HG03439 (cell line): Measurements from ENCODE around the gene BBOX1.
"Not testable (repeated sequence)": the region's sequence is repeated elsewhere in the genome, so short reads cannot be mapped to it uniquely, and the experiment has no call there.

Source experiments
- ATAC-seq: cut with Tn5 transposase; IDR thresholded peaks from one replicate; pipeline ENCODE4 v1.9.1; 2021; ENCODE audit warnings: mild to moderate bottlenecking, moderate library complexity; ENCODE audit not compliant: unreplicated experiment

The BBOX1 gene

DNA sequence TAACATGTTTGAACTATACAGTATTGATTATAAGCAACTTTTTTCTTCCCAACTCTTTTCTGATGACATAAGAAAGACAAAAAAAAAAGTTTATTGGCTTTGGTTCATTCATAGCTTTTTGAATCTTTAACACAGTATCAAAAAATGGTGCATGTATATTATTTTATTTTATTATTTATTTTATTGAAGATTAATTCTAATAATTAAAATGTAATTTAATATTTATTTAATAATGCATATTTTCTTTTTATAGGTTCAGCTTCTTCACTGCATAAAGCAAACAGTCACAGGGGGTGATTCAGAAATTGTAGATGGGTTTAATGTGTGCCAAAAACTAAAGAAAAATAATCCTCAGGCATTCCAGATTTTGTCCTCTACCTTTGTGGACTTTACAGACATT lies 78.8 kb downstream of the BBOX1 start:
- no peak for ATAC-seq

DNA sequence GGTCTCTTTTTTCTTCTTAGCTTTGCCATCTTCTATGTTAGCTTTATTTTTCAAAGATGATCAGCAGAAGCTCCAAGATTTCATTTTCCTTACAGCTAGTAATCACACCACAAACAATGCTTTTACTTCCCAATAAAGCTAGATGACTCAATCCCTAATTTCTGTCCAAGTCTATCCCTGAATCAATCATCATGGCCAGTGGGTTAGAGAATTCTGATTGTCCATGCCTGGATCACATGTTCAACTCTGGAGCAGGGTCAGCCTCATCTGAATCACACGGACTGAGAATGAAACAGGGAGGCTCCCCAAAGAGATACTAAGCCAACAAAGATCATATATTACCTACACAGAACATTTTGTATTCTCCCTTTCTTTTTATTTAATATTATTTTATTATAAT lies 79.6 kb downstream of the BBOX1 start:
- ATAC-seq = no peak

DNA sequence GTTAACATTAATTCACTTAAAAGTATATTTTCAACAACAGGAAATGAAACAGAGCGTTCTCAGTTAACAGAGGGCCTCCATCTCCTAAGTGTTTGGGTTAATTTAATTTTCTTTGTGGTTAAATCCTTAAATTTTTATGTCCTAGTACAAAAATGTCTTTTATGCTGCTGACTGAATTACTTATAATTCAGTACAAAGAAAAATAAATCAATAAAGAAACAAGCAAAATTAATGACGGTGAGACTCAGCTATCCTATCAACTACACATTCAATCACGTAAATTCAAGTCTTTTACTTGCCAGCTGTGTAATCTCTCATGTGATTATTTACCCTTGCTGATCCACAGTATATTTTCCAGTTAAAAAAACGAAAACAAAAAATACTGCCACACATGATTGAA lies 81.4 kb downstream of the BBOX1 start:
- ATAC-seq = no peak

DNA sequence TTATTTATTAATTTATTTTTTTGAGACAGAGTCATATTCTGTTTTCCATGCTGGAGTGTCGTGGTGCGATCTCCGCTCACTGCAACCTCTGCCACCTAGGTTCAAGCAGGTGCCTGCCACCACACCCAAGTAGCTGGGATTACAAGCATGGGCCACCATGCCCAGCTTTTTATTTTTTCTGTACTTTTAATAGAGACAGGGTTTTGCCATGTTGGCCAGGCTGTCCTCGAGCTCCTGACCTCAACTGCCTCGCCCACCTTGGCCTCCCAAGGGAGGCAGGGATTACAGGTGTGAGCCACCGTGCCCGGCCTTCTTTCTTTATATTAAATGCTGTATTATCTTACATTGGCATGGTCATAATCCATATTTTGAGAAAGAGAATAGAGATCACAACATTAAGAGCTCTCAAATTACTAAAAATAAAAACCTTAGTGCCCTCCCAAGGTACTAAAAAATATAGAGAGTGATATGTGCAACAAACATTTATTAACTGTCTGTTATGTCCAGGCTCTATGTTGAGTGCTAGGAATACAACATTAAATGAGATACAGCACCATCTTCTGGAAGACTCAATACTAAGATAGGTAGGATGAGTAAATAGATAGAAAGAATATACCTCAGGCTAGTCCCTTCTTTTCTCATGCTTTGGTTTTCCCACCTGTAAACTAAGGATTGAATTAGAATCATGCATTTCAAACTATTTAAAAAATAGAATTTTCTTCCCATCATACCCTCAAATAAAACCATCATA lies 84.1 kb downstream of the BBOX1 start:
- no peak for ATAC-seq

DNA sequence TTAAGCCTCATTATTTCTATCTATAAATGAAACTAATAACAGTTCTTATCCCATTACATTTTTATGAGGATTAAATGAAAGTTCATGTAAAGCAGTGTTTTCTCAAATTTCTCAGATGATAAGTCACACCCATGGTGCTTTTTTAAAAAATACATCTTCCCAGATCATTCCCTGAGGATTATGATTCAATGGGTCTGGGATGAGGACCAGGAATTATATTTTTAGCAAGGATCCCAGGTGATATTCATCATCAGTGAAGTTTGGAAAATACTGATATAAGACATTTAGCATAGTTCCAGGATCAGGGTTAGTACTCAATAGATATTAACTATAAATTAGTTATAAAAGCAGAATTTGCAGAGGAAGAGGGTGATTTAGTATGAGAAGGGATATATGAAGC lies 89.1 kb downstream of the BBOX1 start:
- no peak for ATAC-seq

DNA sequence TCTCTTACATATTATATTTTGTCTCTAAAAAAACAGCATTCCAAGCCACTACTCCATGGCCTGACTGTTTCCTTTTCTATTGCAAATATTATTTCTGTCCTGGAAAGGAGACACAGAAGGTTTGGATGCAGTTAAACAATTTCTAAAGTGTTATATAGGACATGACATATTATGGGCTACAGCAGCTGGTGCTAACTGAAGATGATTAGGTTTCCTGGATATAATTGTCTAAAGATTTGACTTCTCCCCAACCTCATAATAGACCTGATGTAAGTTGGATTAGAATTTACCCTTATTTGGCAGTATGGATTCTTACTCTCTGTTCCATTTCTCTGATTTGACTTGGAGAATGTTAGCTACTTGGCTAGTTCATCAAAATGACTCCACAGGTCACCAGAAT lies 90.2 kb downstream of the BBOX1 start:
- no peak for ATAC-seq

DNA sequence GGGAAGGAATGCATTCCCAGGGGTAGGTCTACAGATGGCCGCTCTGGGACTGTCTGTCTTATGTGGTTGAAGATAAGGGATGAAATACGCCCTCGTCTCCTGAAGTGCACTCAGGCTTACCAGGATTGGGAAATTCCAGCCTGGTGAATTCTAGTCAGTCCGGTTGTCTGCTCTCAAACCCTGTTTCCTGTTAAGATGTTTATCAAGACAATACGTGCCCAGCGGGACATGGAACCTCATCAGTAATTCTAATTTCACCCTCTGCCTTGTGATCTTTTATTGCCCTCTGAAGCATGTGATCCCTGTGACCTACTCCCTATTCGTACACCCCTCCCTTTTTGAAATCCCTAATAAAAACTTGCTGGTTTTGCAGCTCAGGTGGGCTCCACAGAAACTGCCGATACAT lies 95.3 kb downstream of the BBOX1 start:
- ATAC-seq = not testable (repeated sequence)

DNA sequence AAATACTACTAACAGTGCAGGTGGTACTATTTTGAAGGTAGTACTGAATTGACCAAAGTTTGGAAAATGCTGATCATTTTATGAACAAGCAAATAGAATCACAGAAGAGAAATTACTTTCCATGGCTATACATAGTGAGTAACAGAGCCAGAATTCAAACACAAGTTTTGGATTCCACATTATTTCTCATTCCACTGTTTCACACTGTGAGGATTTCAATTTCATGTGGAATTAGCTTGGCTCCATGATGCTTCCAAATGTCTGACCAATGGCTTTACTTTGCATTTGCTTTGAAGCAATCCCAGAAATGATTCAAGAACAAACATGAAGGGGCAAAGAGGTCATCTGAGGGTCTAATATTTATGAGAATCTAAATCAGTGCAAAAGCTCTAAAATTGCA lies 98.1 kb downstream of the BBOX1 start:
- ATAC-seq = no peak

DNA sequence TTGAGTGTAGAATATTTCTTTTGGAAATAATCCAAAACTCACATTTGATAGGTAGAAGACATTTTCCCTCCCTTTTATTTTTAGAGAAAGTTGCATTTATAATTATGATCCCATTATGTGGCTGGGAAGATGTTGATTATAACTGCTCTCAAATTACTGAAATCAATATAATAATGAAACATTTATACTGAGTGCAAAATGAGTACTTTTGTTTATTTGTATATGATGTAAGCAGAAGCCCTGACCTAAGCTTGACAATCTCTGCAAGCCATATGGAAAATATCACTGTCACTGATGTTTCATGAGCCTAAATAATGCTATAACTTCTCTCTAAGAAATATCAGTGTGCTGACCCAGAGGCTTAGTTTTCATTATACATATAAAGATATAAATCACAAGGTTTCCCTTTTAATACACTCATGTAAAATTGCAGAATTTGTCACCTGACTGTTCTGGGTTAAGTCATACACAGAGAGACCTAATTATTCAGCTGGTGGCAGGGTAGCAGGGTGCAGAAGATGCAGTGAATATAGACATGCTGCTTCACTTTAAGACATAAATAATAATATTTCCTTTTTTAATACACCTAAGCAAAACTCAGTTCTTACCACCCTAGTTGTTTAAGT lies 99.2 kb downstream of the BBOX1 start:
- no peak for ATAC-seq

DNA sequence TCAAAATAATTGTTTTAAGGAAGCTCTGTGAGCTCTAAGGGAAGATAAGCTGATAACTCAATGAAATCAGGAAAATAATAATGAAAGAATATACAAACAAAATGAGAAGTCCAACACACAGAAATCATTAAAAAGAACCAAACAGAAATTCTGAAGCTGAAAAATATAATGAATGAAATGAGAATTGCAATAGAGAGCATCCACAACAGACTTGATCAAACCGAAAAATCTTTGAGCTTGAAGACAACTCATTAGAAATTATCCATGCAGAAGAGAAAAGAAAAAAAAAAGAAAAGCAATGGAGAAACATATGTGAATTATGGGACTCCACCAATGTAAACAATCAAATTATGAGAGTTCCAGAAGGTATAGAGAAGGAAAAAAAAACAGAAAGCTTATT lies 101.0 kb downstream of the BBOX1 start:
- ATAC-seq = no peak

DNA sequence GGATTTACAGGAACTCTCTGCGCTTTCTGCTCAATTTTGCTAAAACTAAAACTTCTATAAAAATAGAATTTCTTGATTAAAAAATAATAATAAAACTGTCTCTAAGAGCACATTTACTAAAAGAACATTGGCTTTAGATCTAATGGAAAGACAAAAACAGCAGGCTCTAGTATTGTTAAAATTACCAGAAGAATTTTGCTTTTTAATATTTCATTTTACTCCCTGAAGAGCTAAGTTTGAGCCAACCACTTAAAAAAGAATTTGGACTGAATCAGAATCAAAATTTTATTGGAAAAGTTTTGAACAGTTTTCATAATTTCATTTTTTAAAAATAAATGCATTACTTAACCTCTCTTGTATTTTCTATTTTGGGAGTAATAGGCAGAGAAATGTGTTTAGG lies 107.3 kb downstream of the BBOX1 start:
- ATAC-seq = no peak

DNA sequence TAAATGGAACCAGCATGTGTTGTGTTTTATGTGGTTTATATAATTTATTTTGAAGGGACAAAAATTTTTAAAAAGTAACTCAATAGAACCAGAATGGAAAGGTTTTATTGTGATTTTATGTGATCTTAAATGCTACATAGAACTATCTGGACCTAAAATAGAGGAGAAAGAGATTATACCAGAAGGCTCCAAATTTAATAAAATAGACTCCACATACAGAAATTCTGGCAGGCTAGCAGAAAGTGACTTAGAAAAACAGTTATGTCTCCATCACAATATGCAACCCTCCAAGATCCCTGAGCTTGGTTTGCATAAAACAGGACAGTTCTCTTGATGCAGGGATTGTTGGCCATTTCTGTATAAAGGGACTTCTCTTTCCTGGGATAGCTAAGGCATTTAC lies 107.9 kb downstream of the BBOX1 start:
- ATAC-seq = no peak

DNA sequence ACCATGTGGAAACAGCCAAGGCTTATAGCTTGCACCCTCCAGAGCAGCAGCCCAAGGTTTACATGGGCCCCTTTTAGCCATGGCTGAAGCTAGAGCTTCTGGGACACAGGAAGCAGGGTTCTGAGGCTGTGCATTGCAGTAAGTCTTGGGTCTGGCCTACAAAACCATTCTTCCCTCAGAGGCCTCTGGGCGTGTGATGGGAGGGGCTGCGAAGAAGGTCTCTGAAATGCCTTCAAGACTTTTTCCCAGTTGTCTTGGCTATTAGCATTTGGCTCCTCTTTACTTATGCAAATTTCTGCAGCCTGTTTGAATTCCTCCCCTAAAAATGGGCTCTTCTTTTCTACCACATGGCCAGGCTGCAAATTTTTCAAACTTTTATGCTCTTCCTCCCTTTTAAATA lies 109.5 kb downstream of the BBOX1 start:
- ATAC-seq = no peak

DNA sequence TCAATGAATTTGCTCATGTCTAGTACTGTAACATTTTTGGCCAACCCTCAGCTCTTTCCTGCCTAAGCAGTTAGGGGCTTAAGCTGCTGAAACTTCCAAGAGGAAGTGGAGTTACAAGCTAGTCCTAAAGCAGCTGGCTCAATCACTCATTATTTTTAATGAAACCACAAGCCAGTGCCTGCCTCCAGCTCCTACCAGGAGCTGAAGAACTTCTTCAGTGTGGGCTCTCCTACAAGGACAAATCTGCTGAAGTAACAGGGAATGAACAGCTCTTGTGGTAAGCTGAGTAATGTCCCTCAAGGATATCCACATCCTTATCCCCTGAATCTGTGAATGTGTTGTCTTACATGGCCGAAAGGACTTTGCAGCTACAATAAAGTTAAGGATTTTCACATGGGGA lies 112.5 kb downstream of the BBOX1 start:
- no peak for ATAC-seq

DNA sequence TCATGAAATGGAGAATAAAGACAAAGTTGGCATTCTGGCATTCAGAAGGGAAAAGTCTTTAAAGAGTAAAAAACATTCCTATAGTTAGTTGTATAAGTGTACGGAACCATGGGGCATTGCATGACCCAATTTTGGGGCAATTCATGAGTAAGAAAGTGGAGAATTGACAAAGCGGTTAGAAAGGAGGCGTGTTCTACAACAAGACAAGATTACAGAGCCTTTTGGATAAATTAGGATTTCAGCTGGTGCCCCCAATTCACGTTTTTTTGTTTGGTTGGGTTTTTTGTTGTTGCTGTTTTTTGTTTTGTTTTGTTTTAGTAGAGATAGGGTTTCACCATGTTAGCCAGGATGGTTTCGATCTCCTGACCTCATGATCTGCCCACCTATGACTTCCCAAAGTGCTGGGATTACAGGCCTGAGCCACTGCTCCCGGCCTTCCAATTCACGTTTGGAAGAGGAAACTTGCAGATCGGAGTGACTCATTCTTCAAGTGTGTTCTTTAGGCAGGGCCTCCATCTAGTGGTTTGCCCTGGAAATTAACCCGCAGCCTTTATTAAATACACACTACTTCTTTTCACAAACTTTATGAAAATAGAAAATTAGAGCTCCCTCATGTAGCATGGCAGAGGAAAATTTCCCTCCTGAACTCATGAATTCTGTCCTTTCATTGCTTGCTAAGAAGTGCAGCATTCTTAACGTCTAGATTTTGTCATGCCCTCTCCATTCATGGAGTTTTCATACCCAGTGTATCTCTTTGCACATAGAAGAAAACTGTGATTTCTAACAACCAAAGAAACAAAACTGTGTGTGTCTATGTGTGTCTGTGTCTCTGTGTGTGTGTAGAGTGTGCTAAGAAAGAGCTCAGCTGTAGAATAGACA lies 118.1 kb downstream of the BBOX1 start:
- ATAC-seq = no peak

DNA sequence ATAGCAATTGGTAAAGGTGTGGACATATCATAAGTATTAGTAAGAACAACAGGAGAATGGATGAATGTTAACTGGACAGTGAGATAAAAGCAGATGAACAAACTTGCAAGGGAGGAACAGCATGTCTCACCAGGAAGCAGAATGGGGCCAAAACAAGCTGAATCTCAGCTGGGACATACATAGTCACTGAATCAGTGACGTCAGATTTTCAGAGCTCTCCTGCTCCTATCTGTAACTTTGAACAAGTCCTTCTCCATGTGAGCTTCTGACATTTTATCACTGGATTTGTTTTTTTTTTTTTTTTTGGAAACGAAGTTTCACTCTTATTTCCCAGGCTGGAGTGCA lies 118.7 kb downstream of the BBOX1 start:
- no peak for ATAC-seq

DNA sequence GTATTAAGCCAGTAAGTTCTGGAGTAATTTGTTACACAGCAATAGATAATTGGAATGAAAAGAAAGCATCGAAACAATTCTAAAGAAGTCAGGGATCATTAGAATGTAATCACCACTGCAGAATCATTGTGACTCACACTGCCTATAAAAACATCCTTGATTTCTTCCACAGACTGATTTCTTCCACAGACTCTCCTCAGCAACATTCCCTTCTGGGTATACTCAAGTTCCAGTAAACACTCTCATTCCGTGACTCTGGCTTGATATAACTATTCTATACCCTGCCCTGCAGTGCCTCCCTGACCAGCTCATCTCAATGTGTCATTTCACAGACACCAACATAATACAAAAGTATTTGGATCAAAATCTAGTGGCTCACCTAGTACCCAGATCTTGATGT lies 120.5 kb downstream of the BBOX1 start:
- ATAC-seq = no peak

DNA sequence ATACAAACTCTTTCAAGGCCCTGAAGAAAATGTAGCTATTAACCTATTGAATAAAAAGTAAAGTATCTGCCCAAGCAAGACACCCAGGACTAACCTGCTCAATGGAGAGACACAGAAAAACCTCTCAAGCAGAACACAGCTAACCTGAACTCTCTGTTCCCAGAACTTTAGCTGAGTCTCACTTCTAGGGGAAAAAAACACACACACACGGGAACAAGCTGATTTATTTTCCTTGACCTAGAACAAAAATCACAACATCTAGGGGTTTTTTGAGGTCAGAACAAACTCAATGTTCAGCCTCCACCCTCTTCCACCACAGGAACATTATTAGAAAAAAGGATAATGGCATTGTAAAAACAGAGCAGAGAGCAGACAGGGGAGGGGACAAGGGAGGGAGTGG lies 121.6 kb downstream of the BBOX1 start:
- ATAC-seq = no peak

DNA sequence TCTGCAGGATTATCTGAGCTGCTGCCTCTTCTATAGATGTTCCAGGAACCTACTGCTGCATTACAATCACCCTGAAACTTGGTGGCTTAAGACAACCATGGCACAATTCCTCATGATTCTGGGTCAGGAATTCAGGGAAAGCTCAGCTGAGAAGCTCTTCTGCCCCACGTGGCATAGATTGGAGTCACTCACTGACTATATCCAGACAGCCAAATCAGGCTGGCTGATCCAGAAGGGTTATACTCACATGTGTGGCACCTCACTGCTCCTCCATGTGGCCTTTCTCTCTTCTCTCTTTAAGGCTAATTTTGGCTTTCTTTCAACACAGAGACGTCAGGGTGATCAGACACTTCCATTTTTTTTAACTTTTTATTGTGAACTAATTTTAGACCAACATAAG lies 125.5 kb downstream of the BBOX1 start:
- no peak for ATAC-seq

DNA sequence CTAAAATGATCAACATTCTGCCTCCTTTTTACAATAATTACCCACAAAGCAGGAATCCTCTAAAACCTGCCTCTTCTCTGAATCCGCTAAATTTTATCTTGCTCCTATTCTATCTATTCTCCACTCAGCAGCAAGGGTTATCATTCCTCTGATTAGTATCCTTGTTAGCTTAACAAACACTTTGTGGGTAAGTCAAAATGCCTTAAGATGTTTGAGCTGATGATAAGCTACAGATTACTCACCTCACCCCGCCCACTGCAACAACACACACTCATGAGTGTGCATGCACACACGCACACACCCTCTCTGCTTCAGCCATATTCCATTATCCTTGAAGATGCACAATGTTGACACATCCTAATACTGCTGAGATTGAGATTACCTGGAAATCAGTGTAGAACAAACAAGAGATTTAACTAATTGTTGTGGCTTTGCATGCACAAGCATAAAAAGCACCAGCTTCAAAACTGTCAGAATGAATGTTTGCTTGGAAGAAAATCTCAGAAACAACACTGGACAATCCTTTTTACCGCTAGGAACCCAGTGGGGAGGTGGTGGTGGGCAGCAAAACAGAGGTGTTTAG lies 130.9 kb downstream of the BBOX1 start:
- ATAC-seq = no peak

DNA sequence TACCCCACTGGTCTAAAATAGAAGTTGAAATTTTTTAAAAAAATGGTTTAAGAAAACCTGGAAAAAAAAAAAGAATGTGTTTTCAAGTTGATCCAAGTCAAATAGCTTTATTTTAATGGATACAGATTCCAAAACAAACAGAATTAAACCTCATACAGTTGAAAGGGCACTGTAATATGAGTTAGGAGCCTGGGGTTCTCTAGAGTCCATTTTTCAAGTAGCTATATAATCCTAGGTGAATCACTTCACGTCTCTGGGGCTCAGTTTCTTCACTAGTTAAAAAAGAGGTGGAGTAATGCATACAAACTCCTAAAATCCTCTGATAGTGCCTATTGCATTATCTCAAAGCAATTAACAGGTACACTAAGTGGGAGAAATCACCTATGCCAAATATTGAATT lies 132.9 kb downstream of the BBOX1 start:
- ATAC-seq = no peak

DNA sequence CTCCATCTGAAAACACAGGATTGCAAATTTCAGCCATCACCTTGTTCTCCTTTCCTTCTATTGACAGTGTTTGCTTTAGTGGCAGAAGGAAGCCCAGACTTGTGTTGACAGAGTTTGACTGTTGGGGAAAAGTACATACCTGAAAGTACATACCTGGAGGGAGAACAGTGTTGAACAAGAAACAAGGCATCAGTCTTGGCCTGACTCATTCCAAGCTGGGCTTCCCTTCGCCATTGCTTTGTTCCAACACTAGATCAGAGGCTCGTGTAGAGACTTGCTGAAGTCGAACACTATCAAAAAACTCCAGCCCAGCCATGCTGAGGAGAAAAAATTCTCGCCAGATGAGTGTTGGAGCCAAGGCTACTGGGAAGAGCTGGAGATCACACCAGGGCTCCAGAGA lies 133.4 kb downstream of the BBOX1 start:
- no peak for ATAC-seq
